ENCODE results near the gene WIPF2.

- TF ChIP-seq CTCF (IDR thresholded peaks at IDR 0.05) (no peak), TEAD4 (CRISPR knock-in tag; IDR thresholded peaks at IDR 0.05) (no peak), ZNF317 (CRISPR knock-in tag; IDR thresholded peaks at IDR 0.05; ENCODE audit: borderline replicate concordance, low read depth) (no peak), USF1 (CRISPR knock-in tag; IDR thresholded peaks at IDR 0.05) (no peak), TEAD1 (CRISPR knock-in tag; IDR thresholded peaks at IDR 0.05) (peak; percentile 88), E2F4 (CRISPR knock-in tag; IDR thresholded peaks at IDR 0.05; ENCODE audit: borderline replicate concordance, low read depth) (no peak), SP1 (CRISPR knock-in tag; conservative IDR thresholded peaks at IDR 0.05) (peak; percentile 29; the same call in 1 of the 2 replicates), HMGXB4 (CRISPR knock-in tag; IDR thresholded peaks at IDR 0.05) (no peak), ZNF232 (CRISPR knock-in tag; IDR thresholded peaks at IDR 0.05) (no peak), ATF3 (CRISPR knock-in tag; conservative IDR thresholded peaks at IDR 0.05) (no peak), MAX (CRISPR knock-in tag; IDR thresholded peaks at IDR 0.05) (no peak), ZNF532 (CRISPR knock-in tag; IDR thresholded peaks at IDR 0.05; ENCODE audit: borderline replicate concordance) (no peak), NR1H2 (CRISPR knock-in tag; IDR thresholded peaks at IDR 0.05) (no peak), JUN (CRISPR knock-in tag; IDR thresholded peaks at IDR 0.05) (no peak)
These were observed 76.7 kb downstream of the WIPF2 start for GRCh38 chr17:40295488-40296436.

Measured in WTC11 (cell line).